Stimulated activated CD8-positive, alpha-beta memory T cell treated with anti-CD3 and anti-CD28 coated beads, Interleukin-12 subunit alpha, Interleukin-12 subunit beta, amount 100 ng/mL, for 24 hours (primary cell): ENCODE results near the gene GRK2.
"Not testable (repeated sequence)": the region's sequence is repeated elsewhere in the genome, so short reads cannot be mapped to it uniquely, and the experiment has no call there.

Experiments used
- DNase-seq: peaks from one replicate; pipeline ENCODE4 v3.0.0-alpha.2; 2020; ENCODE audit errors: extremely low read depth

GRK2 gene

DNA sequence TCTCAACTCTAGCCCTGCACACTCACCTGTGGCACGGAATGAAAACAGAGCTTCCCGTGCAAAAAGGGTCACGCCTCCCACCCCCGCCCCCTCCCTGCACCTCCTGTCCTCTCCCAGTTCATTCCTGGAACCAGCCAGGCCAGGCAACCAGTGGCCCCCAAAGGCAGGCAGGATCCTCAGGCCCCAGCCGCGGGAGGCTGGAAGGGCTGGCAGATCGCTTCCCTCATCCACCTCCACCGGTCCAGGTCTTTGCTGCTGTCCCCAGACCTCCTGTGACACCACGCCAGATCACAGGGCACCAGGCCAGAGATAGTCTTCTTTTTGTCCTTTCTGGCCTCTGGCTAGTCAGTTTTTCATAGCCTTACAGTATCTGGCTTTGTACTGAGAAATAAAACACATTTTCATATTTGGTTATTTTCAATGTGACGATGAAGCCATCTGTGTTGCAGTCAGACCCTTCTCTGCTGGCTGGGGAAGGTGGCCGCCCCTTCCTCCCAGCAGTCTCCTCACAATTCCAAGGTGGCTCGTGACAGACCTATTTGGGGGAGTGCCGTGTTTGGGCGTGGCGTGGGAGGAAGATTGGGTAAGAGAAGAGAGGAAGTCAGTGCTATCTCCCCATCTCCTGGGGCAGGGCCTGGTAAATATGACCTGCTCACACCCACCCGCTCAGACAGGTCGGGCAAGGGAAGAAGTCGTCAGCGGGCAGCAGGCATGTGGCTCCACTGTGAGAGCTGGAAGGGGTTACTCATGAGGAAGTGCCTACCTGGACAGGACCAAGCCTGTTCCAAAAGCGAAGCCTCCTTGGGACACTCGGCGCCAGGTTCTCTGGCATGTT is 46.1 kb downstream of the GRK2 start:
- no peak for DNase-seq

DNA sequence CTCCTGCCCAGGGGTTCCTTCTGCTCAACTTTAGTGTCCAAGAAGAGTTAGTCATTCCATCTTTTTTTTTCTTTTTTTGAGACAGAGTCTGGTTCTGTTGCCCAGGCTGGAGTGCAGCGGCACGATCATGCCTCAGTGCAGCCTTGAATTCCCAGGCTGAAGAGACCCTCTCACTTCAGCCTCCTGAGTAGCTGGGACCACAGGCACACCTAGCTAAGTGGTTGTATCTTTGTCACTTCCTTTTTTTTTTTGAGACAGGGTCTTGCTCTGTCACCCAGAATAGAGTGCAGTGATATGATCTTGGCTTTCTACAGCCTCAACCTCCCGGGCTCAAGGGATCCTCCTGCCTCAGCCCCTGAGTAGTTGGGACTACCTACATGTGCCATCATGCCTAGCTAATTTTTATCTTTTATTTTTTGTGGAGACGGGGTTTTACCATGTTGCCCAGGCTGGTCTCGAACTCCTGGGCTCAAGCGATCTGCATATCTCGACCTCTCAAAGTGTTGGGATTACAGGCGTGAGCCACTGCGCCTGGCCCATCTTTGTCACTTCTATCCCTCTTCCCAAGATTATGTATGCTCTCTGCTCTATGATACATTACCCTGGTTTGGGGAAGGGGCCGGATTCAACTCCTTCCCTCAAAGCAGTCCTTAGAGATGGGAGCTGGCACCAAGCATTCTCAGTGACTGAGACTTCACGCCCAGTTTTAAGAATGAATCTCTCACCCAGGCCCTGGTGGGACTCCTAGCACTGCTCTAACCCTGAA is 47.0 kb downstream of the GRK2 start:
- DNase-seq, result no peak

DNA sequence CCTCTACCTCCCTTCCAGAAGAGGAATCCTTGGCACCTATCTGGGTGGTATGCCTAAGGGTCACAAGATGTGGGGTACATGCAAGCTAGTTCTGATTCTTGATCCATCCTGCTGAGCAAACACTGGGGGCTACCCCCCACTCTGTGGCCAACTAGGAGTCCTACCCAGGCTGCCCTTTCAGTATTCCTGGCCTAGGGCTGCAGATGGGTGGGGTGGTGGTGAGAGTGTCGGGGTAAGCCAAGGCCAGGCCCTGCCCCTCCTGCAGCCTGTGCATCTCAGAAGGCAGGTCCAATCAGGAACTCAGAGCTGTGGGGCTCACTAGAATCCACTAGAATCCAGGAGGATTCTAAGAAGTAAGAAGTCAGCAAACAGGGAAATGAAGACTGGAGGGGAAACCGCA is 47.9 kb downstream of the GRK2 start:
- no peak for DNase-seq

DNA sequence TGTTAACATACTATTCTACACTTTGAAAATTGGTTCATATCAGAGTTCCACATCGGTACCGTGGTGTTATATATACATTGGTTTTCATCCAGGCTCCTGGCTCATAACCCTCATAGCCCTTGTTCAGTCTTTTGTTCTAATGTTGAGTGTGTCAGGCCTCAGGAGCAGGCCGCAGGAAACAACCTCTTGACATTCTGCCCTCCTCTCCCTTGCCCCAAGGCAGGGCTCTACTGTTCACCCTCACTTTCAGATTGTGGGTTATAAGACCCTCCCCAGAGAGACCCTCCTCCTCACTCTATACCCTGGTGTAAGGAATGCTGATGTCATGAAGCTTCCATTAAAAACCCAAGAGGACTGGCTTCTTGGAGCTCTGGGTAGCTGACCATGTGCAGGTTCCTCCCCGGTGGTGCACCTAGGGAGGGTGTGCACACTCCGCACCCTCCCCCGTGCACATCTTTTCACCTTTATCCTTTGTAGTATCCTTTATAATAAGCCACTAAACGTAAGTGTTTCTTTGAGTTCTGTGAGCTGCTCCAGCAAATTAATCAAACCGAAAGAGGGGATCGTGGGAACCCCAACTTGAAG is 49.1 kb downstream of the GRK2 start:
- DNase-seq, result no peak

DNA sequence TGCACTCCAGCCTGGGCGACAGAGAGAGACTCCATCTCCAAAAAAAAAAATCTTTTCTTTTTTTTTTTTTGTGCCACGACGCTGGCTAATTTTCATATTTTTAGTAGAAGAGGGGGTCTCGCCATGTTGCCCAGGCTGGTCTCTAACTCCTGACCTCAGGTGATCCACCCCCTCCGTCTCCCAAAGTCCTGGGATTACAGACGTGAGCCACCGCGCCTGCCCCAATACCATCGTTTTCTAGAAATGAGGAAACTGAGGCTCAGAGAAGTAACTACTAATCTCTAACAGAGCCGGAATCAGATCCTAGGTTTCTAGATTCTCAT is 50.6 kb downstream of the GRK2 start:
- DNase-seq, result no peak

DNA sequence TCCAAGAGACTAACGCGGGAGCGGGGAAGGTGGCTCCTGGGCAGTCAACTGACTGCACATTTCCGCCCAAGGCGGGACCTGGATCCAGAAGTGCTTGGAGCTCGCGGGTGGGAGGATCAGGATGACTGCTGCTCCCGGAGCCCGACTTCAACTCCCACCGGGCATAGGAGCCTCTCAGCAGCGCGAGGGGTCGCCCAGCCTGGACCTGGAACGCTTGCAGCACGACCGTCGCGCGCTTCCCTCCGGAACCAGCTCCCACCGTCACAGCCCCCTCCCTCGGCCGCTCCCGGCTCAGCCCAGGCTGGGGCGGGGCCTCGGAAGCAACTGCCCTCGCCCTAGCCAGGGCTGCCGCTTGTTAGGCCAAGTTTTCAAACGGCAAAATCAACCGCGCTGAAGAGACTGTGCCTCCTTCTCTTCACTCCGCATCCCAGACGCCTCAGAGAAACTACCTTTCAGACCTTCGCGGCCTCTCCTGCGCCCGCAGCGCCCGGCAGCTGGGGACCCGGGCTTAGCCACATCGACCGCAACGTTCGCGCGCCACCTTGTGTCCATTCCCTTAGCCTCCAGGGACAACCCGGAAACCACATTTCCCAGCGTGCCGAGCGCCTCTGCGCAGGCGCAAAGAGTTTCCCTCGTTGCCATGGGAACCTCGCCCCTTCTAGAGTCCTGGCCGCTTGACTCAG is 51.1 kb downstream of the GRK2 start:
- DNase-seq, result peak; percentile 93

DNA sequence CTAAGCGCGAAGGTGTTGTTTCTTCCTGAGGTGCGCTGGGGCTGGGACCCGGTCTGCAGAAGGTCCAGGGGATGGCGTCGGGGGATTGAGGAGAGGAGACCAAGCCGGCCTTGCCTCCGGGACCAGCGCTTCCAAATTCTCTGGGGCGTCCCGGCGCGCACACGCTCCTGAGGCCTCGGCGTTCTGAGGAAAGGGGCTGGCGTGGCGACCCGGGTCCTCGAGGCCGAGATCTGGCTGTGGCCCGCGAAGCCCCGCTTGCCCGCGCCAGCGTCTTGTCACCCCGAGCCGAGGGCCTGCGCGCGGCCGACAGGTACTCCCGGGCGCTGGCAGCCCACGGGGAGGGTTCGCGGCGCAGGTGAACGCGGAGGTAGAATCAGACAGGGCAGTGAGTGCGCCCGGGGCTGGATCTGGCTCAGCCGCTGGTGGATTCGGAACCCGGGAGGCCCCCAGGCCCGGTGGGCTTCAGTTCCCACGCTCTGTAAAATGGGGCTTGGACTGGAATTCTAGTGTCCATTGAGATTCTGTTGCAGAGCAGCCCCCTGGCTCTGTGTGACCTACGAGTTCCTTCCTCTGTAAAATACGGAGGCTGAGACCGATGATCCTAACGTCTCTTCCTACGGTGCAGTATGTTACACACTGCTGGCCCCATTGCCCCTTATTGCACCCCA is 51.7 kb downstream of the GRK2 start:
- DNase-seq, result no peak

DNA sequence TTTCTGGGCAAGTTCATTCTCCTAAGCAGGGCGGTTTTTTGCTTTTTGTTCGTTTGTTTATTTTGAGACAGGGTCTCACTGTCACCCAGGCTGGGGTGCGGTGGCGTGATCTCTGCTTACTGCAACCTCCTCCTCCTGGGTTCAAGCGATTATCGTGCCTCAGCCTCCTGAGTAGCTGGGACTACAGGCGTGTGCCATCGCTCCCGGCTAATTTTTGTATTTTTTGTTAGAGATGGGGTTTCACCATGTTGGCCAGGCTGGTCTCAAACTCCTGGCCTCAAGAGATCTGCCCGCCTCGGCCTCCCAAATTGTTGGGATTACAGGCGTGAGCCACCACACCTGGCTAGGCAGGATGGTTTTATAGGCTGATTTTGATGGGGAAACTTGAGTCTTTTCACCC is 52.6 kb downstream of the GRK2 start:
- DNase-seq, result not testable (repeated sequence)

DNA sequence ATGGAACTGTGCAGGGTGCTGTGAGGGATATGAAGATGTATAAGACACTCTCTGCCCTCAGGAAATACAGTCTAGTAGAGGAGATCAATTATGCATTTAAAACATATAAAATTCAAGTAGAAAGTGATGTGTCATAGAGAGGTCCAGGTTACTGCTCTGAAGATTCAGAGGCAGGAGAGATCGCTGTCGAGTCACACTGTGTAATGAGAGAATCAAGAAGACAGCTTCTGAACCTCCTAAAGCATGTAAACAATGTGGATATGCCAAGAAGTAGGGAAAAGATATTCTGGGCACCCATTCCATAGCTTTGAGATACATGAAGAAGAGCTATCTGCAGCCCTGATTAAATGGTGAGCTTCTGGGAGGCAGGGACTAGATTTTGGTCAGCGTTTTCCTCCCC is 53.7 kb downstream of the GRK2 start:
- no peak for DNase-seq

DNA sequence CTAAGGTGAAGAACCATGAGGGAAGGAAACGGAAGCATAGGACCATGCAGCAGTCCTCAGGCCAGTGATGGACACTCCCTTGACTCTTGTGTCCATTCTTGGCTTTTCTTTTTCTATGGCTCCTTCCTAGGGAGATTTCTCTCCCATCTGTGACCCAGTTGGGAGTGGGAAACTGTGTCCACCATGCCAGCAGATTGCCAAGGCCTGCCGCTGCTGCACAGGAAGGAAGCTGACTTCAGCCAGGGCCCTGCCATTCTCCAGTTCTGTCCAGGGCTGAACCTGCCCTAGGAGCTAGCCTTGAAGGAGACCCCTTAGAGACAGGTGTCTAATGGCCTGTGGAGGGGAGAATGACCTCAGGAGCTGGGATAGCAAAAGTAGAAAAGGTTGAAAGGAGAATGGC is 54.4 kb downstream of the GRK2 start:
- DNase-seq, result no peak

DNA sequence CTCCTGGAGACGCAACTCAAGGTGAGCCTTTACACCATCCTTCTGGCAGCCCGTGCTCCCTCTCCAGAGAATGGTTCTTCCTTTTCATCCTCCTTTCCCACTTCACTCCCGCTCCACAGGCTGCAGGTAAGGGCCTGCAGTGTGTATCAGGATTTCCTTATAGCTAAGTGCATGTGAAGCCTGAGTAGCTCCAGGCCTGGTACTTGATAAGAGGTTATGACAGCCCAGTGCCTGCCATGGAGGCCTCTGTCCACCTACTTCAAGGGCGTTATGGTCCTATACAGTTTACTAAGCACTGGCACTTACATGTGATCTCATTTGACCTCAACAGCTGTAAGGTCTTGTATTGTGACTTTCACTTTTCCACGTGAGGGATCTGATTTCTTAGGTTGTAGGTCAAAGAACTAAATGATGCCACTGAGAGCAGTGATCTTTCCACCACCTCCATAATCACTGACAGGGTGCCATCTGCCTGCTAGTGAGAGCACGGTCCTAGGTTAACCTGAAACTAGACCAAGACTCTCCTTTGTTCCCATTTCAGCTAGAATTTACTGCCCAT is 55.1 kb downstream of the GRK2 start:
- no peak for DNase-seq

DNA sequence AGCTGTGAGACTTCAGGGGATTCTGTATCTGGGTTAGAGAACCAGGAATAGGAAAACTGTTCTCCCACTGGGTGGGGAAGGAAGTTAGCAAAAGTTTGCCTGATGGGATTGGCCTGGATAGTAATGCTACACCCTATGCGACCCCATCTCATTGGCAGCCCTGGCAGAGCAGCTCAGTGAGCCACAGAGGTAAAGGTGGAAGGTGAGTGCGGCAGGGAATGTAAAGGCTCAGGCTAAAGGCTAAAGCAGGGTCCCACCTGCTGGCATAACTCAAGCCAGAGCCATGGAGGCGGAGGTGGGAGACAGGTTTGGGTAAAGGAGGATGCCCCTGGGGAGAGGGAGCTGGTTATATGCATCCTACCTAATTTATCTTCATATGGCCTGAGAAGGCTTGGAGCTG is 55.8 kb downstream of the GRK2 start:
- DNase-seq, result no peak

DNA sequence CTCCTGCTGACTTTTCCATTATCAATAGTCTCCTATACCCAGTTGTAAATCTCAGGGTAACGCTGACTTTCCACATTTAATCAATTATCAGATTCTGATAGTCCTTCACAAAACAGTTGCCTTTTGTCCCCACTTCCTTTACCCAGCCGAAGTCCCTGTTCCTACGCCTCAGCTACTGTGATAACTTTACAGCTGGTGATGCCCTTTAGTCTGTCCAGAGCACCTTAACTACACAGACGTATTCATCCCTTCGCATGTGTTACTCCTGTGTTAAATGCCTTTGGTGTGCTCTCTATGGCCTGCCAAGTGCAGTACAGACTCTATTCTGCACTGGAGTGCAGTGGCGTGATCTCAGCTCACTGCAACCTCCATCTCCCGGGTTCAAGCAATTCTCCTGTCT is 57.3 kb downstream of the GRK2 start:
- DNase-seq, result no peak

DNA sequence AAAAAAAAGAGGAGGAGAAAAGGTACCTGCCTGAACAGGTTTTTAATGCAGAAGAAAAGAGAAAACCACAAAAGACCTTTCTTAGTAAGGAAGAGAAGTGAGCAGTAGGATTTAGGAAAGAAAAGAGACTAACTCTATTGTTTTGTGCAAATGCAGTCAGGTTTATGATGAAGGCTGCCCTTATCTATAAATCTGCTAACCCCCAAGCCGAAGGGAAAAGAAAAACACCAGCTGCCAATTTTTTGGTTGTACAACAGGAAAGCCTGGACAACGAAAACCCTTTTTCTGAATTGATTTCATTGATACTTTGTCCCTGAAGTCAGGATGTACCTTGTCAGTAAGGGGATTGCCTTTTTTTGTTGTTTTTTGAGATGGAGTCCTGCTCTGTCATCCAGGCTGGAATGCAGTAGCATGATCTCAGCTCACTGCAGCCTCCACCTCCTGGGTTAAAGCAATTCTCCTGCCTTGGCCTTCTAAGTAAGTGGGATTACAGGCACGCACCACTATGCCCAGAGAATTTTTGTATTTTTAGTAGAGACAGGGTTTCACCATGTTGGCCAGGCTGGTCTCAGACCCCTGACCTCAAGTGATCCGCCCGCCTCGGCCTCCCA is 65.9 kb downstream of the GRK2 start:
- DNase-seq, result no peak
